K562 (cell line): ENCODE data around the gene CTNNA3. TPM values are rescaled to one million over a fixed set of nuclear protein-coding genes. Genes with fewer than 3 reads are reported as not detected.

Source experiments
- ATAC-seq: fragments of 200-7000 bp; cut with Tn5 transposase; 3 replicates; pipeline ENCODE4 v1.9.1; 2020; ENCODE audit warnings: moderate library complexity
- BruUV-seq: library from RNA; stranded (reverse); fragments of 400-500 nt; replicated peaks from 2 replicates; lab custom pipeline; 2021; lab: Mats Ljungman, UMichigan
- CTCF ChIA-PET: fragments of 300-600 bp; formaldehyde crosslinking; extraction: SDS; loops from one replicate; lab custom pipeline; 2021; ENCODE audit warnings: low intra/inter-chr PET ratio; lab: Yijun Ruan, JAX
- POLR2A ChIA-PET: fragments of 300-600, 350-650 bp; sonication (Branson Sonifier 250); formaldehyde crosslinking; extraction: SDS; loops from one replicate; lab custom pipeline; 2021; ENCODE audit warnings: antibody characterized with exemption, inconsistent platforms; lab: Yijun Ruan, JAX
- DNase-seq, 4 experiments: peaks; one replicate each; pipeline versions ENCODE4 v3.0.0 to v3.0.0-alpha.2; 2011 to 2018; ENCODE audit warnings: low spot score in 3 of 4, mixed read lengths in 3 of 4; ENCODE audit errors: extremely low read depth in 1 of 4
- FAIRE-seq: peaks from 2 replicates; lab custom pipeline; 2011; peaks lifted over from hg19 to GRCh38; lab: Jason Lieb, UNC
- H2AFZ ChIP-seq: 2 replicates; pipeline ENCODE4 v1.6.0; 2011; ENCODE audit warnings: low read depth, low read length, control low read depth, inconsistent platforms
- H3K27ac ChIP-seq: fragments of 200-600 bp; 3 replicates; pipeline ENCODE4 v1.8.0; 2011; ENCODE audit warnings: low read depth, mild to moderate bottlenecking, control low read depth, inconsistent platforms, low read length, moderate library complexity, mixed read lengths; ENCODE audit errors: extremely low read depth
- H3K27me3 ChIP-seq, 2 experiments: fragments of 300-600 bp in 1 of 2; 2 replicates in 1 of 2; 3 replicates in 1 of 2; pipeline versions ENCODE4 v1.6.0 to v1.8.0; 2011; ENCODE audit warnings: inconsistent platforms in 2 of 2, low read length in 2 of 2, mild to moderate bottlenecking in 1 of 2, mixed read lengths in 1 of 2, moderate library complexity in 1 of 2; ENCODE audit not compliant: control insufficient read depth in 2 of 2, insufficient read depth in 2 of 2
- H3K36me3 ChIP-seq: fragments of 300-600 bp; 3 replicates; pipeline ENCODE4 v1.8.0; 2011; ENCODE audit warnings: mild to moderate bottlenecking, low read length, inconsistent platforms; ENCODE audit not compliant: control insufficient read depth, insufficient read depth
- H3K4me1 ChIP-seq, 2 experiments: fragments of 200-600 bp in 1 of 2; replicated peaks in 1 of 2; 2 replicates in 1 of 2; 3 replicates in 1 of 2; pipeline versions ENCODE4 v1.5.1 to v1.8.0; 2011; ENCODE audit warnings: inconsistent platforms in 2 of 2, low read length in 2 of 2, mild to moderate bottlenecking in 1 of 2, mixed read lengths in 1 of 2, moderate library complexity in 1 of 2; ENCODE audit not compliant: control insufficient read depth in 2 of 2, insufficient read depth in 2 of 2
- H3K4me2 ChIP-seq: 2 replicates; pipeline ENCODE4 v1.6.1; 2011; ENCODE audit warnings: low read length, control low read depth, inconsistent platforms, mixed read lengths; ENCODE audit not compliant: insufficient read depth
- H3K4me3 ChIP-seq: fragments of 200-600 bp; sonication (generic), shearing (Covaris generic); 2 replicates; pipeline ENCODE4 v1.5.1; 2016; ENCODE audit warnings: control low read depth, inconsistent platforms
- H3K79me2 ChIP-seq: fragments of 200-600 bp; 3 replicates; pipeline ENCODE4 v1.8.0; 2011; ENCODE audit warnings: low read length, inconsistent platforms; ENCODE audit not compliant: control insufficient read depth, insufficient read depth
- H3K9ac ChIP-seq, 2 experiments: 2 replicates each; pipeline versions ENCODE4 v1.6.0 to v1.6.1; 2011; ENCODE audit warnings: low read depth in 2 of 2, low read length in 2 of 2, control low read depth in 1 of 2, inconsistent platforms in 1 of 2, mild to moderate bottlenecking in 1 of 2, mixed read lengths in 1 of 2; ENCODE audit not compliant: insufficient read depth in 1 of 2
- H3K9me1 ChIP-seq: one replicate; pipeline ENCODE4 v1.6.0; 2011; ENCODE audit warnings: inconsistent platforms, mild to moderate bottlenecking, low read length, moderate library complexity; ENCODE audit not compliant: control insufficient read depth, insufficient read depth
- H3K9me3 ChIP-seq: replicated peaks from 2 replicates; pipeline ENCODE4 v1.5.1; 2011; ENCODE audit warnings: low read depth, low read length, inconsistent platforms; ENCODE audit not compliant: control insufficient read depth, insufficient read depth
- H4K20me1 ChIP-seq: replicated peaks from 2 replicates; pipeline ENCODE4 v1.6.1; 2011; ENCODE audit warnings: low read length, inconsistent platforms, mixed read lengths; ENCODE audit not compliant: control insufficient read depth, insufficient read depth
- ARHGAP35 ChIP-seq: fragments of 450-650 bp; IDR thresholded peaks from 2 replicates; pipeline ENCODE4 v1.6.1; 2018; ENCODE audit not compliant: partially characterized antibody
- HDGF ChIP-seq: fragments of 450-650 bp; IDR thresholded peaks from 2 replicates; pipeline ENCODE4 v1.6.1; 2016
- HNRNPUL1 ChIP-seq: fragments of 200-400 bp; formaldehyde crosslinking; IDR thresholded peaks from 2 replicates; pipeline ENCODE4 v1.6.1; 2017; ENCODE audit warnings: low read length
- MAZ ChIP-seq, 2 experiments: fragments of 450-650 bp in 1 of 2; sonication (generic) in 1 of 2; formaldehyde crosslinking; IDR thresholded peaks in 1 of 2; conservative IDR thresholded peaks in 1 of 2; 2 replicates each; pipeline versions ENCODE4 v1.4.0 to v1.5.0; 2020; ENCODE audit warnings: mild to moderate bottlenecking in 1 of 2, missing genetic modification reagents in 1 of 2
- PCBP1 ChIP-seq: fragments of 200-400 bp; formaldehyde crosslinking; IDR thresholded peaks from 2 replicates; pipeline ENCODE4 v1.6.1; 2018; ENCODE audit warnings: mild to moderate bottlenecking, low read depth, low read length; ENCODE audit not compliant: poor library complexity, severe bottlenecking
- RBM22 ChIP-seq: fragments of 200-400 bp; formaldehyde crosslinking; IDR thresholded peaks from 2 replicates; pipeline ENCODE4 v1.6.1; 2018; ENCODE audit warnings: low read length, low read depth; ENCODE audit not compliant: poor library complexity, severe bottlenecking
- RBM39 ChIP-seq: fragments of 200-400 bp; formaldehyde crosslinking; optimal IDR thresholded peaks from 2 replicates; pipeline ENCODE3; 2018; ENCODE audit warnings: low read depth, low read length
- SMAD2 ChIP-seq: fragments of 150-350 bp; IDR thresholded peaks from 2 replicates; pipeline ENCODE4 v1.6.1; 2014; ENCODE audit warnings: low read depth, mild to moderate bottlenecking, low read length
- TEAD2 ChIP-seq: fragments of 450-650 bp; IDR thresholded peaks from 2 replicates; pipeline ENCODE4 v1.6.1; 2016; ENCODE audit warnings: missing genetic modification characterization, control low read depth, missing compliant biosample characterization
- ZNF184 ChIP-seq: sonication (generic); formaldehyde crosslinking; IDR thresholded peaks from 2 replicates; pipeline ENCODE4 v1.5.0; 2020; ENCODE audit warnings: missing genetic modification reagents
- ZNF57 ChIP-seq: fragments of 450-650 bp; formaldehyde crosslinking; IDR thresholded peaks from 2 replicates; pipeline ENCODE4 v1.4.0; 2020; ENCODE audit warnings: mild to moderate bottlenecking, moderate library complexity
- ZNF707 ChIP-seq: fragments of 250-450 bp; sonication (Bioruptor Pico); conservative IDR thresholded peaks from 2 replicates; pipeline ENCODE4 v1.8.0; 2022; ENCODE audit warnings: inconsistent platforms, mild to moderate bottlenecking, moderate library complexity
- ZNF764 ChIP-seq: fragments of 250-450 bp; sonication (Bioruptor Pico); IDR thresholded peaks from 2 replicates; pipeline ENCODE4 v1.4.0; 2020; ENCODE audit warnings: low read depth, mild to moderate bottlenecking, moderate library complexity
- WGBS: fragments of 100-300 bp; shearing (Covaris generic); methylation state at CpG from one replicate; pipeline ENCODE4 v1.1.6; 2016; ENCODE audit warnings: low coverage, mixed read lengths; ENCODE audit not compliant: insufficient coverage; ENCODE audit errors: missing lambda C conversion rate; 5-methylcytosine and 5-hydroxymethylcytosine counted together
- in situ Hi-C: fragments of 300-500 bp; cut with MboI; formaldehyde crosslinking; loops from 4 replicates; pipeline ENCODE4 v1.15.0; 2018; ENCODE audit warnings: inconsistent platforms, mixed read lengths
- intact Hi-C: fragments of 100-400 bp; cut with micrococcal nuclease; formaldehyde crosslinking; loops from 2 replicates; pipeline ENCODE4 v1.14.2; 2022
- polyA plus RNA-seq, 8 experiments: library from polyadenylated mRNA; depleted of rRNA in 4 of 8; stranded (reverse) in 5 of 8; unstranded in 3 of 8; fragments of >200 nt; fragmentation: Nextera tagmentation in 2 of 8; fragmentation: Illumina TruSeq in 1 of 8; extraction: Ambion mirVana in 2 of 8; extraction: Trizol in 1 of 8; gene quantifications; 2 replicates each; pipeline versions ENCODE4 v1.2.1 to v1.2.3, GENCODE V29; 2011 to 2014; ENCODE audit warnings: inconsistent platforms in 1 of 8, missing spikeins in 1 of 8
- total RNA-seq, 7 experiments: library from RNA; depleted of rRNA in 6 of 7; stranded (reverse); fragments of >200 nt in 6 of 7; fragmentation: Illumina TruSeq in 2 of 7; extraction: Trizol in 2 of 7; gene quantifications; 2 replicates each; pipeline versions ENCODE4 v1.2.1 to v1.2.3, GENCODE V29; 2011 to 2021; ENCODE audit warnings: low replicate concordance in 1 of 7
- TF ChIP-seq, protein P1 (sequence below): sonication (generic); formaldehyde crosslinking; IDR thresholded peaks from 2 replicates; pipeline ENCODE4 v1.8.1; 2023; ENCODE audit warnings: mild to moderate bottlenecking, missing genetic modification reagents

CTNNA3 gene
- total and polyA plus RNA-seq, 9 of the 15 experiments (the other 6 are each of a cell fraction or from before 2014, with no cell fraction given), result 0.04 TPM; not detected in 8

DNA sequence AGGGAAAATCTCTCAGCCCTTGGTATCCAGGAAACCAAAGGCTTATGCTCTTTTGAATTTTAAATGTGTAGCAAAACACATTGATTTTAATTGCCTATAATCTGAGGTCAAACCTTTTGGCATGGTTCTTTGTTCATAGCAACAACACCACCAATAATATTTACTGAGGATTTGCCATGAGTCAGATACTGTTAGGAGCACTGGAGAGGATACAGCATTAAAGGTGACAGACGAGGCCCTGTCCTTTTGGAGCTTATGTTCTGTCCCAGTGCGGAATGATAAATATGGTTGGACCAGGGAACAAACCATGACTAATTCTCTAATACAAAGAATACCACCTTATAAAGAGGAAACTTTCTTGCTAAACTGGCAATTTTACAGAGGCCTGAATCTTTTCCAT, 176.6 kb downstream of the CTNNA3 start:
- ATAC-seq (no peak), DNase-seq (no peak), FAIRE-seq (no peak)
- H3K27ac ChIP-seq, result no peak overlapping the region
- TF ChIP-seq SMAD2 (no peak), RBM22 (no peak), HNRNPUL1 (no peak), ZNF57 (CRISPR knock-in tag) (no peak), MAZ (CRISPR knock-in tag; conservative IDR thresholded peaks at IDR 0.05 in 1 of 2, IDR thresholded peaks at IDR 0.05 in 1 of 2) (no peak), TEAD2 (tag) (no peak), ZNF184 (no peak), ZNF764 (CRISPR knock-in tag) (no peak), ARHGAP35 (no peak), RBM39 (no peak), PCBP1 (no peak), ZNF707 (CRISPR knock-in tag) (no peak), HDGF (no peak)
- TF ChIP-seq, protein P1, sequence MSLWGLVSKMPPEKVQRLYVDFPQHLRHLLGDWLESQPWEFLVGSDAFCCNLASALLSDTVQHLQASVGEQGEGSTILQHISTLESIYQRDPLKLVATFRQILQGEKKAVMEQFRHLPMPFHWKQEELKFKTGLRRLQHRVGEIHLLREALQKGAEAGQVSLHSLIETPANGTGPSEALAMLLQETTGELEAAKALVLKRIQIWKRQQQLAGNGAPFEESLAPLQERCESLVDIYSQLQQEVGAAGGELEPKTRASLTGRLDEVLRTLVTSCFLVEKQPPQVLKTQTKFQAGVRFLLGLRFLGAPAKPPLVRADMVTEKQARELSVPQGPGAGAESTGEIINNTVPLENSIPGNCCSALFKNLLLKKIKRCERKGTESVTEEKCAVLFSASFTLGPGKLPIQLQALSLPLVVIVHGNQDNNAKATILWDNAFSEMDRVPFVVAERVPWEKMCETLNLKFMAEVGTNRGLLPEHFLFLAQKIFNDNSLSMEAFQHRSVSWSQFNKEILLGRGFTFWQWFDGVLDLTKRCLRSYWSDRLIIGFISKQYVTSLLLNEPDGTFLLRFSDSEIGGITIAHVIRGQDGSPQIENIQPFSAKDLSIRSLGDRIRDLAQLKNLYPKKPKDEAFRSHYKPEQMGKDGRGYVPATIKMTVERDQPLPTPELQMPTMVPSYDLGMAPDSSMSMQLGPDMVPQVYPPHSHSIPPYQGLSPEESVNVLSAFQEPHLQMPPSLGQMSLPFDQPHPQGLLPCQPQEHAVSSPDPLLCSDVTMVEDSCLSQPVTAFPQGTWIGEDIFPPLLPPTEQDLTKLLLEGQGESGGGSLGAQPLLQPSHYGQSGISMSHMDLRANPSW (CRISPR knock-in tag), result no peak
- H3K4me3 ChIP-seq, result no peak overlapping the region
- H3K4me1 ChIP-seq, result no peaks in the 10 kb centered on the region
- no peak overlapping the region for H3K4me2 ChIP-seq
- ChIA-PET POLR2A (no interaction called here), CTCF (no interaction called here)
- H3K9me1 ChIP-seq, result no peaks in the 10 kb centered on the region
- no TSS peak for BruUV-seq
- no peaks in the 10 kb centered on the region for H4K20me1 ChIP-seq
- H3K79me2 ChIP-seq, result no peaks in the 10 kb centered on the region
- 0% methylated on average over 2 of the region's 2 CpGs for WGBS
- no peak overlapping the region for H2AFZ ChIP-seq
- in situ Hi-C loops, result no loop called here
- H3K9me3 ChIP-seq, result no peaks in the 10 kb centered on the region
- no peaks in the 10 kb centered on the region for H3K36me3 ChIP-seq
- intact Hi-C loops, result no loop called here
- no peaks in the 10 kb centered on the region for H3K27me3 ChIP-seq
- no peak overlapping the region for H3K9ac ChIP-seq
